ENCODE results near the gene INSR.

GRCh38 chr19:7074705-7075282, 219.4 kb downstream of the INSR start:
- TF ChIP-seq POLR2A (IDR thresholded peaks at IDR 0.05) (no peak), CTCF (IDR thresholded peaks at IDR 0.05) (no peak)
